ENCODE results near the gene CIT. TPM values are rescaled to one million over a fixed set of nuclear protein-coding genes. Genes with fewer than 3 reads are reported as not detected.

The CIT gene
- total RNA-seq, 3 donors from 2014 or later (not counting 1 experiment from before 2014, with no cell fraction given): 2.8 to 4.2 (median 3.6) TPM

DNA sequence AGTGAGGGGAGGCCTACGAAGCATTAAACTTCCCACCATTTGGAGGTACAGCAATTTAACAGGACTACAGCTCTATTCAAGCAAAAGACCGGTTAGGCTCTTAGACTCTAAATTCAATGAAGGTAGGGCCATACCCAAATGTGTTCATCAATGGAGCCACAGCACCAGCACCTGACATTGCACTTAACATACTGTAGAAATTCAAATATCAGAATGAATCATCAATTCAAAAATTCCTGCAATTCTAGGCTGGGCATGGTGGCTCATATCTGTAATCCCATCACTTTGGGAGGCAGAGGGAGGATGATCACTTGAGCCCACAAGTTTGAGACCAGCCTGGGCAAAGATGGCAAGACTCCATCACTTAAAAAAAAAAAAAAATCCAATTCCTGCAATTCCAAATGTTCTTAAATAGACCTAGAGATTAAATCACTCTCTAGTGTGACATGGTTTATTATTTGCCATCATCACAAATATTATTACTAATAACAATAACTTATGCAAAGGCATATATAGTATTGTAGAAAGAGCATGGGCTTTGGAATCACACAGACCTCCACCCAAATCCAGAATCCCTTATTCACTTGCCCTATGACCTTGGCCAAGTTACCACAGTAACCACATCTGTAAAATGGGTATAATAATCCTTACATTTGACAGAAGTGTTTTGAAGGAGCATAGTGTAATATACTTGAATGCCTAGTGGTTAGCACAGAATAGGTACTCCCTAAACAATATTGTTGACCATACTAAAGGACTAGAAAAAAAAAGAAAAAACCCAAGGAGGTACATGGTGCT lies 59.4 kb downstream of the CIT start:
- Histone ChIP-seq H3K4me3 (ENCODE audit: low read length) (no peak overlapping the region), H3K27ac (ENCODE audit: low read length) (no peak overlapping the region), H3K9me3 (ENCODE audit: control insufficient read depth, insufficient read depth, low read length) (no peaks in the 10 kb centered on the region), H3K4me1 (ENCODE audit: control insufficient read depth, insufficient read depth, low read length) (no peaks in the 10 kb centered on the region), H3K36me3 (ENCODE audit: control insufficient read depth, insufficient read depth, low read length) (no peaks in the 10 kb centered on the region), H3K27me3 (ENCODE audit: control insufficient read depth, insufficient read depth, low read length) (no peaks in the 10 kb centered on the region)
- no peaks in the 10 kb centered on the region for H3K36me3 Mint-ChIP-seq
- intact Hi-C loops (cut with micrococcal nuclease): no loop called here
- H3K4me3 Mint-ChIP-seq: no peak overlapping the region
- H3K27ac Mint-ChIP-seq: no peak overlapping the region
- no peaks in the 10 kb centered on the region for H3K4me1 Mint-ChIP-seq
- no peaks in the 10 kb centered on the region for H3K27me3 Mint-ChIP-seq (ENCODE audit: low read depth in 2 of 2)
- TF ChIP-seq, protein P1, sequence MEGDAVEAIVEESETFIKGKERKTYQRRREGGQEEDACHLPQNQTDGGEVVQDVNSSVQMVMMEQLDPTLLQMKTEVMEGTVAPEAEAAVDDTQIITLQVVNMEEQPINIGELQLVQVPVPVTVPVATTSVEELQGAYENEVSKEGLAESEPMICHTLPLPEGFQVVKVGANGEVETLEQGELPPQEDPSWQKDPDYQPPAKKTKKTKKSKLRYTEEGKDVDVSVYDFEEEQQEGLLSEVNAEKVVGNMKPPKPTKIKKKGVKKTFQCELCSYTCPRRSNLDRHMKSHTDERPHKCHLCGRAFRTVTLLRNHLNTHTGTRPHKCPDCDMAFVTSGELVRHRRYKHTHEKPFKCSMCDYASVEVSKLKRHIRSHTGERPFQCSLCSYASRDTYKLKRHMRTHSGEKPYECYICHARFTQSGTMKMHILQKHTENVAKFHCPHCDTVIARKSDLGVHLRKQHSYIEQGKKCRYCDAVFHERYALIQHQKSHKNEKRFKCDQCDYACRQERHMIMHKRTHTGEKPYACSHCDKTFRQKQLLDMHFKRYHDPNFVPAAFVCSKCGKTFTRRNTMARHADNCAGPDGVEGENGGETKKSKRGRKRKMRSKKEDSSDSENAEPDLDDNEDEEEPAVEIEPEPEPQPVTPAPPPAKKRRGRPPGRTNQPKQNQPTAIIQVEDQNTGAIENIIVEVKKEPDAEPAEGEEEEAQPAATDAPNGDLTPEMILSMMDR (IDR thresholded peaks at IDR 0.05): no peak
- no peaks in the 10 kb centered on the region for H3K9me3 Mint-ChIP-seq
- DNase-seq (no peak), ATAC-seq (no peak)
- 100% methylated on average over 2 of the region's 2 CpGs for WGBS (ENCODE audit: insufficient coverage)

DNA sequence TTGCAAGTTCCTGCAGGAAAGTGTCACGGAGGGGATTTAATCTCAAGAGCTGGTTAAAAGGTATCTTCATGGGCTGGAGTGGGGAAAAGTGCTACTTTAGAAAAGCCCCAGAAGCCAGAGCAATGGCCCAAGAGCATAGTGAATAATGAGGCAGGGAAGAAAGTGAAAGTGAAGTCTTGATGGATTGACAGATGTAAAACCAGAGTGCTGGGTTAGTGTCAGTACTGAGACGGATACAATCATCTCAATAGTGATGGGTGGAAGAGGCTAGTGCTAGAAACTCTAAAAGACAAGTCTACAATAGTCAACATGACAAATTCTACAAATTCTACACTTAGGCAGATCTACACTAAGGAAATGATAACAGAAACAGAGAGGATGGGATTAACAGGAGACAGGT lies 68.1 kb downstream of the CIT start:
- Mint-ChIP-seq H3K4me1 (peaks cover 0 to 13% of the 10 kb centered on the region in 2 donors), H3K4me3 (no peak overlapping the region), H3K27me3 (ENCODE audit: low read depth in 2 of 2) (no peaks in the 10 kb centered on the region), H3K27ac (no peak overlapping the region), H3K36me3 (no peaks in the 10 kb centered on the region), H3K9me3 (peaks cover 0 to 2% of the 10 kb centered on the region in 2 donors)
- Histone ChIP-seq H3K9me3 (ENCODE audit: control insufficient read depth, insufficient read depth, low read length) (no peaks in the 10 kb centered on the region), H3K27ac (ENCODE audit: low read length) (no peak overlapping the region), H3K36me3 (ENCODE audit: control insufficient read depth, insufficient read depth, low read length) (no peaks in the 10 kb centered on the region), H3K4me1 (ENCODE audit: control insufficient read depth, insufficient read depth, low read length) (no peaks in the 10 kb centered on the region), H3K4me3 (ENCODE audit: low read length) (no peak overlapping the region), H3K27me3 (ENCODE audit: control insufficient read depth, insufficient read depth, low read length) (no peaks in the 10 kb centered on the region)
- intact Hi-C loops (cut with micrococcal nuclease): no loop called here
- TF ChIP-seq, protein P1 (IDR thresholded peaks at IDR 0.05): no peak
- 95% methylated on average over 1 of the region's 2 CpGs for WGBS (ENCODE audit: insufficient coverage)
- DNase-seq (peak in 1 of 2 donors; percentile 5), ATAC-seq (peak in 1 of 3 donors; percentile 40)

DNA sequence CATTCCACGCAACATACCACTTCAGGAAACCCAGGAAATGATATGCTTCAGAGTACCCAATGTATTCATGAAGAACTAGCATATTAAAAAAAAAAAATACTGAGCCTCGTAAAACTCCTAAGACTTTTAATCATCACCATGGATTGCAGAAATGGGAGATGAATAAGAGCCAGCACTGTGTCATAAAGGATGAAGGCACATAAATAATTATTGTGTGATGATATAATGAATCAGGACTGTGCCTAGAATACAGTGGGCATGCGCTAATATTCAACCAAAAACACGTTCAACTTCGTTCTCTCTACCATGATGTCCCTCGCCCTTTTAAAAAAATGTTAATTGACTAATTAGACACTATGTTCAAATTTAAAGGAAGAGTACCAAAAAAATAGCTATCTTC lies 68.7 kb downstream of the CIT start:
- Histone ChIP-seq H3K36me3 (ENCODE audit: control insufficient read depth, insufficient read depth, low read length) (no peaks in the 10 kb centered on the region), H3K4me3 (ENCODE audit: low read length) (no peak overlapping the region), H3K4me1 (ENCODE audit: control insufficient read depth, insufficient read depth, low read length) (no peaks in the 10 kb centered on the region), H3K9me3 (ENCODE audit: control insufficient read depth, insufficient read depth, low read length) (no peaks in the 10 kb centered on the region), H3K27me3 (ENCODE audit: control insufficient read depth, insufficient read depth, low read length) (no peaks in the 10 kb centered on the region), H3K27ac (ENCODE audit: low read length) (no peak overlapping the region)
- Mint-ChIP-seq H3K27ac (no peak overlapping the region), H3K4me1 (peaks cover 0 to 13% of the 10 kb centered on the region in 2 donors), H3K27me3 (ENCODE audit: low read depth in 2 of 2) (no peaks in the 10 kb centered on the region), H3K9me3 (peaks cover 0 to 2% of the 10 kb centered on the region in 2 donors), H3K4me3 (no peak overlapping the region), H3K36me3 (no peaks in the 10 kb centered on the region)
- ATAC-seq (no peak), DNase-seq (no peak)
- WGBS (ENCODE audit: insufficient coverage): 100% methylated on average over 3 of the region's 6 CpGs
- intact Hi-C loops (cut with micrococcal nuclease): no loop called here
- TF ChIP-seq, protein P1 (IDR thresholded peaks at IDR 0.05): no peak

DNA sequence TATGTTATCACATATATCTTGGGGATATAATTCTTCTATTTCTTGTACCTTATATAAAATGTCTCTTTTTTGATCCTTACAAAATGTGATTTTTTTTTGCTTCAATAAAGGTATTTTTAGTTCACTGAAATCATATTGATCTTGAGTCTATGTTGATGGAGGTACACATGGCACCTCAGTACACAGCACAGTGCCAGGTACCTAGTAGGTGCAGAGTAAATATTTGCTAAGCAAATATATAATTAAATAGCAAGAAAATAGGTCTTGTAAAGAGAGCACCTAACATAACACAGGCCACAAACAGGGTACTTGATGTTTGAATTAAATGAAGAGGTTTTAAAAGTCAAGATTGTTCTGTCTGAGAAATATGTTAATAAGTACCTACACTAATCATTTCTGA lies 69.7 kb downstream of the CIT start:
- Mint-ChIP-seq H3K4me1 (peaks cover 0 to 13% of the 10 kb centered on the region in 2 donors), H3K27me3 (ENCODE audit: low read depth in 2 of 2) (no peaks in the 10 kb centered on the region), H3K27ac (no peak overlapping the region), H3K36me3 (no peaks in the 10 kb centered on the region), H3K9me3 (peaks cover 0 to 2% of the 10 kb centered on the region in 2 donors), H3K4me3 (no peak overlapping the region)
- TF ChIP-seq, protein P1 (IDR thresholded peaks at IDR 0.05): no peak
- Histone ChIP-seq H3K4me1 (ENCODE audit: control insufficient read depth, insufficient read depth, low read length) (no peaks in the 10 kb centered on the region), H3K4me3 (ENCODE audit: low read length) (no peak overlapping the region), H3K36me3 (ENCODE audit: control insufficient read depth, insufficient read depth, low read length) (no peaks in the 10 kb centered on the region), H3K9me3 (ENCODE audit: control insufficient read depth, insufficient read depth, low read length) (no peaks in the 10 kb centered on the region), H3K27me3 (ENCODE audit: control insufficient read depth, insufficient read depth, low read length) (no peaks in the 10 kb centered on the region), H3K27ac (ENCODE audit: low read length) (no peak overlapping the region)
- intact Hi-C loops (cut with micrococcal nuclease): no loop called here
- ATAC-seq (no peak), DNase-seq (no peak)

Data from natural killer cell (primary cell).